Measurements from ENCODE around the gene SMIM44. TPM values are rescaled to one million over a fixed set of nuclear protein-coding genes. Genes with fewer than 3 reads are reported as not detected.
"Not testable (repeated sequence)": the region's sequence is repeated elsewhere in the genome, so short reads cannot be mapped to it uniquely, and the experiment has no call there.

SMIM44 gene
- total RNA-seq, 1 experiment from 2014 or later, result 1.4 TPM

- DNase-seq (ENCODE audit: low spot score), result no peak
Observed at GRCh38 chr19:3518255-3518654, 35.0 kb upstream of the SMIM44 start.

- no peak for DNase-seq (ENCODE audit: low spot score)
Observed at GRCh38 chr19:3517638-3518037, 34.4 kb upstream of the SMIM44 start.

GRCh38 chr19:3516675-3517207 is 33.5 kb upstream of the SMIM44 start:
- DNase-seq (ENCODE audit: low spot score), result no peak

- no peak for DNase-seq (ENCODE audit: low spot score)
Observed at GRCh38 chr19:3515891-3516422, 32.7 kb upstream of the SMIM44 start.

GRCh38 chr19:3514930-3515329 is 31.7 kb upstream of the SMIM44 start:
- DNase-seq (ENCODE audit: low spot score), result no peak

- DNase-seq (ENCODE audit: low spot score), result no peak
Observed at GRCh38 chr19:3513229-3514140, 30.2 kb upstream of the SMIM44 start.

GRCh38 chr19:3512562-3513228 is 29.5 kb upstream of the SMIM44 start:
- no peak for DNase-seq (ENCODE audit: low spot score)

GRCh38 chr19:3511506-3512251 is 28.4 kb upstream of the SMIM44 start:
- DNase-seq (ENCODE audit: low spot score), result no peak

GRCh38 chr19:3510727-3511126 is 27.5 kb upstream of the SMIM44 start:
- no peak for DNase-seq (ENCODE audit: low spot score)

GRCh38 chr19:3509566-3509989 is 26.3 kb upstream of the SMIM44 start:
- no peak for DNase-seq (ENCODE audit: low spot score)

- DNase-seq (ENCODE audit: low spot score), result no peak
Observed at GRCh38 chr19:3508771-3509535, 25.7 kb upstream of the SMIM44 start.

- DNase-seq (ENCODE audit: low spot score), result not testable (repeated sequence)
Observed at GRCh38 chr19:3508121-3508661, 24.9 kb upstream of the SMIM44 start.

- no peak for DNase-seq (ENCODE audit: low spot score)
Observed at GRCh38 chr19:3507371-3508120, 24.3 kb upstream of the SMIM44 start.

- no peak for DNase-seq (ENCODE audit: low spot score)
Observed at GRCh38 chr19:3506384-3507340, 23.4 kb upstream of the SMIM44 start.

GRCh38 chr19:3505598-3506383 is 22.6 kb upstream of the SMIM44 start, which contains the start of gene FZR1:
Gene FZR1, plus strand, starts transcription at chr19:3506311. Its CDS starts 16,679 bp downstream, at chr19:3522990.
- DNase-seq (ENCODE audit: low spot score), result peak; percentile 95

- no peak for DNase-seq (ENCODE audit: low spot score)
Observed at GRCh38 chr19:3504735-3505134, 21.5 kb upstream of the SMIM44 start.

GRCh38 chr19:3503036-3503572 is 19.9 kb upstream of the SMIM44 start:
- DNase-seq (ENCODE audit: low spot score), result no peak
